NCI-H226 (cell line): Measurements from ENCODE around the gene UGP2.

Experiments used
- DNase-seq: peaks from one replicate; pipeline ENCODE4 v3.0.0-alpha.2; 2015

The UGP2 gene

DNA sequence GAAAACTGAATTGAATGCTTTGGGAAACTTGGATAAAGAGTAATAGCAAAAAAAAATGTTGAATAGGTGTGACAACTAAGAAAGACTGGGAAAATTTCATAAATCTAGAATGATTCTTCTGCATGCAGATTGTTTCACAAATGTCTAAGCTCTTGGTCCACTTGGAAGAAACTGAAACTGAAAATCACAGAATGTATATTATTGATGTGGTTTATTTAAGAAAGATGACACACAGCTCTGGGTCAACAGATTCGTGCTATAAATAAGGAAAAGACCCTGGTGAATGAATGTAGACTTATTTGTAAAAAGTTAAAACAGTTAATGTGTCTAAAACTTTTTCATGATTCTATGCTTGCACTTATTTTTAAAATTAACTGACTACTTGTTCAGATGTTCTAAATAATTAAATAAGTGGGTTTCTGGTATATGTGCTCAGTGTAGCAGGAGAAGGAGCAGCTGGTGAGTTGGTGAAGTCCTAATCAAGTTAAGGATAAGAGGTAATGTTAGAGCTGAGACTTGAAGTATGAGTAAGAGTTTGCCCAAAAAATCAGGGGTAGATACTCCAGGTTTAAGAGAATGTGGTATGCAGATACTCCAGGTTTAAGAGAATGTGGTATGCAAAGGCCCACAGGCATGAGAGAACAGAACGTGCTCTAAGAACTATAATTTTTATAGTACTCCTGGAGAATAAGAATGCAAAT is 24.5 kb downstream of the UGP2 start:
- no peak for DNase-seq

DNA sequence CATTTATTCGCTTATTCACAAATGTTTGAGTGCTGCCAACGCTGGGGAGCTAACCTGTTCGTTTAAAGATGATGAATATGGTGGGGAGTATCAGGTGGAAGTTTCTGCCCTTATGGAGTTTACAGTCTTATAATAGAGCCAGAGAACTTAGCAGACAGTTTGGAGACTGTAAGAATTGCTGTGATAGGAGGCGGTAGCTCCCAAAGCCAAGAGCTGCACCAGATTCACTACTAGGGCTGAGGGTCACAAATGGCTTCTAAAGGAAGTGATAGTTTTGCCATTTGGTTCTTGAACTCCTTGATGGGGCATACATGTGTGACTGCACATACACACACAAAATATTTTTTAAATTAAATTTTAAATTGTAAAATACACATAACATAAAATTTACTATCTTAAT is 29.0 kb downstream of the UGP2 start:
- DNase-seq: no peak

DNA sequence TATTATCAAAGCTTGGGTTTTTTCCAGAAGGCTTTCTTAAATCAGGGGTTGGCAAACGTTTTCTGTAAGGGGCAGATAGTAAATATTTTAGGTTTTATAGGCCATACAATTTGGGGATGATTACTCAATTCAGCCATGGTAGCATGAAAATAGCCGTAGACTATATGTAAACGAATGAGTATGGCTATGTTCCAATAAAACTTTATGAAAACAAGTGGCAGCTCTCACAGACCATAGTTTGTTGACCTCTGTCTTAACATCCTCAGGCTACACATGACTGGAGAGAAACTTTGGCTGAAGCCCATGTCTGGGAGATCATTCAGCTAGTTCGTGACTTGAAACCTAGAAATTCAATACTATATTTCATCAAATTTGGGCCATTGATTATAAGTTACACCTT is 30.2 kb downstream of the UGP2 start:
- DNase-seq: no peak

DNA sequence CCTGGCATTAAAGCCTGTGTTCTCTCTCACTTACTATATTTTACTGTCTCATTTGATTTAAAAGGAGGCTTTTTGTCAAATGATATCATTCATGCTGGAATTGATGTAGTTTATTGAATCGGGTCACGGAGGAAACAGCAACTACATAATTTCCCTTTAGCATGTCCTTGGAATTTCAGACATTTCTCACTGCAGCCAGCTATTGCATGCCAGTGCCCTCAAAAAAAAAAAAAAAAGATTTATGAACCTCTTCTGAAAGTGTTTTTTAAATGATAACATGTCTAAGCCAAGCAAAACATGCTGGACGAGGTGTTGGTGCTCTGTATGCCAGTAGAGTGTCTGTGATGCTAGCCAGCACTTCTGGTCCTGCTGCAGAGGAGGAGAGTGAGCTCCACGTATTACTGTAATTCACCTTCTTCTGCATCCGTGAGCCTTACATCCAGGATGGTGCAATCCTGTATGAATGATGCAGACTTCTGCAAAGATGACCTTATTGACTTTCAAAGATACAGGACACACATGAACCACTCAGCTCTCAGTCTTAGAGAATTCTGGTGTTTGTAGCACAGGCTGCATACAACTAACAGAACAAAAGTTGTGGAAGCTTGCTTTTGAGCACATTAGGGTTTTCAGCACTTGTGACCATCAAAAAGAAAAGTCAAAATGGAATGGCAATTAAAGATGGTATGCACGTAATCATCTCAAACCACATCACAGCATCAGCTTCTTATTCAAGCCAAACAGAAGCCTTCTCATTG is 31.1 kb downstream of the UGP2 start:
- no peak for DNase-seq

DNA sequence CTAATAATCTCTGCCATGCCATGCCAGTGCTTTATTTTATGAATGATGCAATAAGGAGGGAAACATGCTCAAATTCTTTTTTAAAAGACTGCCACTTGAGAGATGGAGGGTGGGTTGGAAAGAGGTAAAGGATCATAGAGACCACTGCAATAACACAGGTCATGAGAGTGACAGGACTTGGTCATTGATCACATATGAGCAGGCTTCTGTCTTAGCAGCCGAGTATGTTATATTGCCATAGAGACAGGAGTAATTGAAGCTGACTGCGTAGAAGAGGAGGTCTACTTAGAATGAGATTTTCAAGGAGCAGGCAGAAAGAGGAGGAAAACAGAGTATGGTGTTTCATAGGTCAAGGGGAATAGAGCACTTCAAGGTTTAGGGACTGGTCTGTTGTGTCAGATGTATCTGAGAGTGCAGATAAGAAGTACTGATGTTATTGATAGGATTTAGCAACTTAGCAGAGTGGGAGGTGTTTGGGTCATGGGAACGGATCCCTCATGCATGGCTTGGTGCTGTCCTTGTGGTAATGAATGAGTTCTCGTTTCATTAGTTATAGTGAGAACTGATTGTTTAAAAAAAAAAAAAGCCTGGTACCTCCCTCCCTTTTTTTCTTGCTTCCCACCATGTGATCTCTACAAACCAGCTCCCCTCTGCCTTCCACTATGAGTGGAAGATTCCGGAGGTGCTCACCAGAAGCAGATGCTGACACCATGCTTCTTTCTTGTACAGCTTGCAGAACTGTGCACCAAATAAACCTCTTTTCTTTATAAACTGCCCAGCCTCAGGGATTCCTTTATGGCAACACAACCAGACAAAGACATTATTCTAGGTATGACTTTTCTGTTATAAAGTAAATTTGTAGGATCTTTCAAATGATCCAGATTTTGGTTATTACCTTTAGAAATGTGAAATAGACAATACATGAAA is 32.8 kb downstream of the UGP2 start:
- DNase-seq: no peak

DNA sequence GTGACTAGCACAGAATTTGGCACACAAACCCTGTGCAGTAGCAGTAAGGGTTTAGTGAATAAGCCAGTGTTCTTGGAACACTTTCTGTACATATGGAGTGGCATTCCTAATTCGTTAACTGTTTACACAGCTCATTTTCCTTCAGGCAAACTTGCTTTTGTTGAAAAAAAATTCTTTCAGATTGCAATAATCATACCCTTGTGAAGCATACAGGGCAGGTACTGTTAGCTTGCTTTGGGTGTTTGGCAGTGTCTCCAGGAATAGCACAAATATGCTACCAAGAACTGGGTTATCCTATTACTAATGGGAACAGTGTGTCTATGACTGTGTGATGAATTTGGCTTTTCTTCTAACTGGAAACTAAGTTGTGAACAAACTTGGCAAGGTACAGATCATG is 33.4 kb downstream of the UGP2 start:
- no peak for DNase-seq

DNA sequence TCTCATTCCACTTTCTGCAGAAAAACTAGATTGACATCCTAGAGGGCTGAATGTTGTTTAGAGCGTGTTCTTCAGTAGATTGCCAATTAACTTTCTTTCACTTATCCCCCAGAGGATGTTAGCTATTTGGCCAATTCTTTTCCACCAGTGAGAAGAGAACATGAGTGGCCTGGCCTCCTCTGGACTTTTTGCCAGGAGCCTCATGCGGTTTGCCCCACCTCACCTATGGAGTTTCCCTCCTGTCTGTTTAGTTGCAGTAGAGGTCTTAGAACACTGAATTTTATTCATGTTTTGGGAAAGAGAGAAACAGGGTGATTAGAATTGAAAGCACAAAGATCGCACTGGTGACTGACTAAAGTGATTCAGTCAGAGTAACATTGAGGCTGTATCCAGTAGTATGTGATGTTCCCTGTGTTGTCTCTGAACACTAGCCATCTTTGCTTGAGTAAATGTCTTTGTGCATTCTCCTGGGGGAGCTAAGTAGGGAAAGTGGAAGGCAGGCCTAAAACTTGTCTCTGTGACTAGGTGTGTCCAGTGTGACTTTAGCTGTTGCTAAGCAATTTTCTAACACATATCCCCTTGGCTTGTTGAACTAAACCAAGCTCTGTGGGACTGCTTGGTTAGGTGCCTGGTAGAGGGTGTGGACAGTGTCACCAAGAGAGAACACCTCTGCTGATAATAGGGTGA is 34.0 kb downstream of the UGP2 start:
- no peak for DNase-seq

DNA sequence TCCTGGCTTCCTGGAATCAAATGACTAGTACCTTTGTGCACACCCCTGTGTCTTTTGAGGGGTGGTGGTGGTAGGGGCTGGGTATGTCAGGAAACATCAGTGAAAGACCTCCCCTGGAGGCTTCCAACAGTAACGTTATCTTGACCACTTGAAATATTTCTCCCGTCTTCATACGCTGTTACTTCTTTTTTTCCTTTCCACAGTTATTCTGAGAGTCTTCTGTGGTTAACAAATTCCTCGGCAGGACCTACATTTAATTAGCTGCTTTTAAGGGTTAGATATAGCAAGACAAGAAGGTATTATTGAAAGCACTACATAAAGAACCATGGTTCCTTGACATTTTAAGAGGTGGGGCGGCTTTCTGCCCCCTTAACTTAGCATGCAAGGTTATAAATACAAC is 34.6 kb downstream of the UGP2 start:
- no peak for DNase-seq

DNA sequence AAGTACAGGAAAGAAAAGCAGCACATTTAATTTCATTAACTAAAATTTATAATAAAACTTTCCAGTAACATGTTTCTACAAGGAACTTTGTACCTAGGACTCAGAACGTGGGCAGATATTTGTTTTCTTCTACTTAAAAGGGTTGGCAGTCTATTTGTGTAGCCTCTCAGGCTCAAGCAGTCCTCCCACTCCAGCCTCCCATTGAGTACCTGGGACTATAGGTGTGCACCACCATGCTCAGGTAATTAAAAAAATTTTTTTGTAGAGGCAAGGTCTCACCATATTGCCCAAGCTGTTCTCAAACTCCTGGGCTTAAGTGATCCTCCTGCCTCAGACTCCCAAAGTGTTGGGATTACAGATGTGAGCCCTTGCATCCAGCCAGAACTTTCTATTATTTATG is 36.8 kb downstream of the UGP2 start:
- DNase-seq: no peak

DNA sequence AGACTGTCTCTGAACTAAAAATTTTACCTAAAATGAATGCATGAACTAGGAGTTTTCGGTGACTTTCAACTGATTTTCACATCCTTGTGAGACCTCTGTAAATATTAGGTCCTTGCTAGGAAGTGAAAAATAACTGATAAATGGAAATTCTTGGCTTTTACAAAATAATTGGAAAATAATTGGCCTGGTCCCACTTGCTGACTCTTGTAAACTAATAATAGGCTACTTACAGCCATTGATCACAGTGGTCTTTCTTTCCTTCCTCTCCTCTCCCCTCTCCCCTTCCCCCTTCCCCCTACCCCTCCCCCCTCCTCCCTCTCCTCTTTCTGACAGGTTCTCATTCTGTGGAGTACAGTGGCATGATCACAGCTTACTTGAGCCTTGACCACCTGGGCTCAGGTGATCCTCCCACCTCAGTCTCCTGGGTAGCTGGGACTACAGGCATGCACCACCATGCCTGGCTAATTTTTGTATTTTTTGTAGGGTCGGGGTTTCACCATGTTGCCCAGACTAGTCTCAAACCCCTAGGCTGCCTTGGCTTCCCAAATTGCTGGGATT is 38.3 kb downstream of the UGP2 start:
- DNase-seq: no peak

DNA sequence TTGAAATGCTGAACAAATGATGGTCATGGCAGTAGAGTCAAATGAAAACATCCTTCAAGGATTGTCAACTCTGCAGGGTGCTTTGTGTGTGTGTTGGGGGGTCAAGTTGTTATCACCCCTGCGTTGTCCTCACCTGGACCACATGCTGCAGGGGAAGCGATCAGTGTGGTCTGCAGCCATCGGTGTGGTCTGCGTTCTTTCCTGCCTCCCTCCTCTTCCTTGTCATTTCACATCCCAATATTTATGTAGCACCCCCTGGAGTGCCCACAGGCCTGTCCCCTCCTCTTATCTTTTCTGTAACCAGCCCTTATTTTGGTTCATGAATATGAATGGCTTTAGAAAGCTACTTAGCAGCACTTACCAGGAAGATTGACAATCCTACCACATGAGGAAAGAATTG is 38.9 kb downstream of the UGP2 start:
- DNase-seq: no peak

DNA sequence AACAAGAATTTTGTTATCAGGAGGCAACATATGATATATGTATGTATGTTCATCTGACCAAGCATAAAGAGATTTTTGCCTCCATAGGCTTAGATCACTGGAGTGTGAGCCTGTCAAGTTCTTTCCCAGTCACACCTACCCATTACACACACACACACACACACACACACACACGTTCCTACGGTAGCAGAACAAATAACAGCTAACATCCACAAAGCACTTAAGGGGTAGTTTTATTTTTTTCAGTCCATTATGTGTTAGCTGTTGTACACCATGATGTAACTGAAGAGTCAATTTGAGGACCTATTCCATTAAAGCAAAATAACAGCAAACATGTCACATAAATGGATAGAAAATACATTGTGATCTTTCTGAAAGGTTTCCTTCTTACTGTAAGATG is 39.5 kb downstream of the UGP2 start:
- no peak for DNase-seq

DNA sequence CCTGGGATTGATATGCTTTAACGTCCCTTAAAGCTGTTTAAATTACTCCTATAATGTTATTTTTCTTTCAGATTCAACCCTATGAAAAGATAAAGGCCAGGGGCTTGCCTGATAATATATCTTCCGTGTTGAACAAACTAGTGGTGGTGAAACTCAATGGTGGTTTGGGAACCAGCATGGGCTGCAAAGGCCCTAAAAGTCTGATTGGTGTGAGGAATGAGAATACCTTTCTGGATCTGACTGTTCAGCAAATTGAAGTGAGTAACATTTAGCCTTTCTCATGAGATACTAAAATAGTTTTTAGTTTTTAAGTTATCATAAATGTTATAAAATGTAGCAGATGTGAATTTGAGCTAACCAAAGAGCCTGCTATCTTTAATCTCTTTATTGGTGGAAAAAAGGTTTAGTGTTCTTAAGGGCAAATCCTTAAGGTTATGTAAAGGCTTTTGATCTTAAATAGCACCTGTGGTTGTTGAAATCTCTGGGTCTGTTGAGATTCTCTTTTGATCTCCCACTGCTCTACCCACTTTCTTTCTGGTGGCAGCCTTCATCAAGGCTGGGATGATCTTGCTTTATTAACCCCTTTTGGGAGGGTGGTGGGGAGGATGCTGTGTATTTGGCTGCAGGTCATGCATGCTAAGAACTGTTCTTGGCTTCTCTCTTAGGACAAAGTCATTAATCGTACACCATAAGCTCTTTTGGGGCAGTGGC is 40.9 kb downstream of the UGP2 start:
- DNase-seq: no peak

DNA sequence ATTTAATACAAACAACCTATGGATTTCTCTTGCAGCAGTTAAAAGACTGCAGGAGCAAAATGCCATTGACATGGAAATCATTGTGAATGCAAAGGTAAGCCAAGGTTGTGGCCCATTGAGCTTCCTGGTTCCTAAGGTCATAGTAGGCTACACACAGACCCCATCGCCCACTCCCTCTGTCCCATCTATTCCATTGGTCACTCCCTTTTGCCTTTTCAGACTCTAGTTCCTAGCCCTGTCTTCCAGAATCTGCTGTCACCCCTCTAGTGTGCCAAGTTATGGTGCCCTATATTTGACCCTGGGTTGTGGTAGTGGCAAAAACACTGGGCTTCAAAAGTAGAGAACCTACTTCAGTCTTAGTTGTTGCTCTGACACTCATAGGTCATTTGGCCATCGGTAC is 44.7 kb downstream of the UGP2 start:
- DNase-seq: no peak

DNA sequence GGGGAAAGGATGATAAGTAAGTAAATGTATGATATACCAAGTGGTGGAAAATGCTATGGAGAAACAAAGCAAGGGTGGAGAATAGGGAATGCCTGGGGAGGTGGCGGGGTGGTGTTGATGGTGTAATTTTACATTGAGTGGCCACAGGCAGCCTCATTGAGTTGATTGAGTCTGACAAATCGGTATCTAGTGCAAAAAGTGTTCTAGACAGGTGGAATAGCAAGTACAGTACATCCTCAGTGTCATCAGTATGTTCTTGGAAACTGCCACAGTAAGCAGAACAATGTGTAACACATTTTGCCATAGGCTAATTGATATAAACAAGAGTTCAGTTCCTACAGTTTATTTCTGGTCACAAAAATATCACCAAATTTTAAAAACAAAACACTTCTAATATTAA is 46.4 kb downstream of the UGP2 start:
- DNase-seq: no peak

DNA sequence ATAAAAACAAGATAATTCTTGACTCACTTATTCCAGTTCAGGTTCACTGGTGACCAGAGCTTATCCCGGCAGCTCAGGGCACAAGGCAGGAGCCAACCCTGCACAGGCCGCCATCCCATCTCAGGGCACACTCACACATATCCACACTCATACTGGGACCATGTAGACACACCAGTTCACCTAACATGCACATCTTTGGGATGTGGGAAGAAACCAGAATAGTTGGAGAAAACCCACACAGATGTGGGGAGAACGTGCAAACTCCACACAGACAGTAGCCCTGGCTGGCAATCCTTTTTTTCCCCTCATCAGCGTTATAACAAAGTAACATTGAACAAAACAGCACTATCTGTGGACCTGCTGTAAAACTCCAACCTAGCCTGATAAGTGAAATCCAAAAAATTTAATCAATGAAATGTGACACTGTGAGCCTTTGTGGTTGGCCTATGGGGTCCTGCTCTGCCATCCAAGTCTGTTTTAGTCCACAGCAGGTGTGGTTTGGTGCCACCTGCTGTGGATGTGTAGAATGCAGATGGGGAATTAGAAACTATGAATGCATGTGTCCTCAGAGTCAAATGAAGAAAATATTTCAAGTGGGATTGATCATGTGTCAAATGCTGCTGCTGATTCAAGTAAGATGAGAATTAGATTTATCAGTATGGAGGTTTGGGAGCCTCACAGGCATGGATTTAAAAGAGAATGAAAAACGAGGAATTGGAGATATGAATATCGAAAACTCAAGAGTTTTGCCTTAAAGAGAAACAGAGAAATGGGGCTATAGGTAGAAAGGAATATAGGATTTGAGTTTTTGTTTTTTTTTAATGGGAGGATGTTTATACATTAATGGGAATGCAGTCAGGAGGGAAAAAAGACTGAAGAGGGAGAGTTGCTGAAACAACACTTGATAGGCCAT is 47.0 kb downstream of the UGP2 start:
- DNase-seq: no peak

DNA sequence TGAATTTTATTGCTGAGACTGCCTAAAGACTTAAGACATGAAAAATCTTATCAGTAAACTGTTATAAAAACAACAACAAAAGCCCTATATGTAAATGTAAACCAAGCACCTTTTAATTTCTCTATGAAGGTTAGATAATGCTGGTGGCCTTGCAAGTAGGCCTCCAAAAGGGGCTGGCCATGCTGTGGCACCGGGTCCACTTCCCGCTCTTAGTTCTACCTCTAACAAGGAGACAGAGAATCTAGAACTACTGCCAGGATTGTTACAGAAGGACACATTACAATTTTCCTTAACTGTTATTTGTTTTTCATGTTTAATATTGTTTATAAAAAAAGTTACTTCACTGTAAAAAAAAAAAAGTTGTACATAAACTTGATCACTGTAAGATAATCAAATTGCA is 49.0 kb downstream of the UGP2 start:
- DNase-seq: no peak

DNA sequence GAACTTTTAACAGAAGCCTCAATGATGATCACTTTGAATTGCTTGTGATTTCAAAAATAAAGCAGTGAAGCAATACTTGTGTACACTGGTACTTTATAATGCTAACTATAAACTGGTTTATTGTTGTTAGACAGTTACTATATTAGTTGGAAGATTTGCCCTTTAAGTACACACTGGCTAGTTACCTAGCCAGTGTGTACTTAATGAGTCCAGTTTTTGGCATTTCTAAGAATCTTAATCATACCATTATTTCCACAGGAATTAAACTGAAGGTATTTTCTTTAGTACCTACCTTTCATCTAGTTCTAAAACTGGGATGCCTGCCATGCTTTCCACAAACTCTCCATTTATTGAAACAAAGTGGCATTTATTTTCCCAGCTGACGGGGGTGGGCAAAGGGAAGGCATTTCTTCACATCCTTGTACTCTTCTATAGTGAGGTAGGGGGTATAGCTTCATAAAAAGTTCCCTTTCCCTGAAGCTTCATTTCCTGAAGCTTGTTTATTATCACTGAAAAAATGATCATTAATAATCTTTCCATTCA is 49.9 kb downstream of the UGP2 start:
- DNase-seq: no peak

DNA sequence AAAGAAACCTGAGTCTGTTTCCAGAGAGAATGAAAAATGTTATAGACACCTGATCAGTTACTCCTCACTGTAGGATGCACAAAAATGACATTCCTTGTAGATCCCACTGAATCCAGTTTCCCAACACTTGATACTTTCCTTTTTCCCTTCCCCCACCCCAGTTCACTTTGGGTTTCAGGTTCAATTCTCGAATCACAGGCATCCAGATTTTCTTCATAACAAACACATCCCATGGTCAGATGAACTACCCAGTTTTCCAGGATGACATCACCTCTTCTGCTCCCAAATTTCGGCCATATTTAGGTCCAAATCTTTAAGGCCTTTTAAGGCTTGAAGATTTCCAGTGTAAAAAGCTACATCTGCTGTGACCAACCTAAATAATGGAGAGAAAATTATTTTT is 51.5 kb downstream of the UGP2 start:
- no peak for DNase-seq

DNA sequence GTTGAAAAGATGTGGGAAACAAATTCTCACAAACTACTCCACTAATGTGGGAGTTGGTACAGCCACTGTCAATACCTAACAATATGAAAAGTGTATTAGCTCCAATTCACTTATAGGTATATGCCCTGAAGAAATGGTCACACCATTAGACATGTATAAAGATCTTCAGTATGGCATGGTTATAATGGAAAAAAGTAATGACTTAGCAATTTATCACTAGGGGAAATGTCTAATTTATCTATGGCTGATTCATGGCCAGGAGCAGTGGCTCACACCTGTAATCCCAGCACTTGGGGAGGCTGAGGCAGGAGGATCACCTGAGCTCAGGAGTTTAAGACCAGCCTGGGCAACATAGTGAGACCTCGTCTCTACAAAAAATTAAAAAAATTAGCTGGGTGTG is 52.5 kb downstream of the UGP2 start:
- no peak for DNase-seq

DNA sequence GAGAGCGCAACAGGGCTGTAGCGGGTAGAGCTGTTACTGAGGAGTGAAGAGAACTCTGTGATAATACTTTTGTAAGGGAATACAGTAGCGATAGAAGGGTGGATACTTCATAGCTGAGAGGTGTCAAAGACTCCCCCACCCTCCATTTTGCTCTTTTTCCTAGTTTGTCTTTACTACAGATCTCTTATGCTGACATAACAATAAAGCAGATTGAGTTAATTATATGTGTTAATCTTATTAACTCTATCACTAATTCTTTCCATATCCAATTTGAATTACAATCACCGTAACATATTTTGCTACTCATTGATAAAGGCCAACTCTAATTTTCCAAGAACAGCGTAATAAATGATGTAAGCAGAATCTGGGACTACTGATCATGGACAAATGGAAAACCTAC is 57.1 kb downstream of the UGP2 start:
- no peak for DNase-seq
